HG02938 (cell line): Measurements from ENCODE around the gene SETD5.

Experiments
- ATAC-seq: cut with Tn5 transposase; IDR thresholded peaks from one replicate; pipeline ENCODE4 v1.9.1; 2021; ENCODE audit warnings: mild to moderate bottlenecking, moderate library complexity; ENCODE audit not compliant: unreplicated experiment

The SETD5 gene

GRCh38 chr3:9406856-9407626, 9.6 kb downstream of the SETD5 start:
- ATAC-seq: no peak

GRCh38 chr3:9408061-9408460, 10.6 kb downstream of the SETD5 start:
- ATAC-seq: no peak

GRCh38 chr3:9408546-9408945, 11.1 kb downstream of the SETD5 start:
- no peak for ATAC-seq

- ATAC-seq: no peak
Observed at GRCh38 chr3:9409981-9410854, 12.8 kb downstream of the SETD5 start.

GRCh38 chr3:9411302-9411701, 13.9 kb downstream of the SETD5 start:
- ATAC-seq: no peak

GRCh38 chr3:9412293-9412692, 14.9 kb downstream of the SETD5 start:
- ATAC-seq: no peak

GRCh38 chr3:9414826-9415225, 17.4 kb downstream of the SETD5 start:
- no peak for ATAC-seq

- no peak for ATAC-seq
Observed at GRCh38 chr3:9415485-9416138, 18.2 kb downstream of the SETD5 start.

- no peak for ATAC-seq
Observed at GRCh38 chr3:9416139-9416780, 18.8 kb downstream of the SETD5 start.

GRCh38 chr3:9420850-9421549, 23.6 kb downstream of the SETD5 start:
- no peak for ATAC-seq

GRCh38 chr3:9422712-9423424, 25.5 kb downstream of the SETD5 start:
- no peak for ATAC-seq

- ATAC-seq: no peak
Observed at GRCh38 chr3:9428411-9428810, 31.0 kb downstream of the SETD5 start.

- ATAC-seq: no peak
Observed at GRCh38 chr3:9430733-9431132, 33.3 kb downstream of the SETD5 start.

GRCh38 chr3:9433627-9434521, 36.5 kb downstream of the SETD5 start:
- ATAC-seq: no peak

- no peak for ATAC-seq
Observed at GRCh38 chr3:9435316-9435715, 37.9 kb downstream of the SETD5 start.

- ATAC-seq: no peak
Observed at GRCh38 chr3:9439331-9439730, 41.9 kb downstream of the SETD5 start.

- no peak for ATAC-seq
Observed at GRCh38 chr3:9441501-9442221, 44.2 kb downstream of the SETD5 start.

- ATAC-seq: no peak
Observed at GRCh38 chr3:9448071-9448470, 50.7 kb downstream of the SETD5 start.
